GM23248 (cell line): Measurements from ENCODE around the gene PREP. TPM values are rescaled to one million over a fixed set of nuclear protein-coding genes. Genes with fewer than 3 reads are reported as not detected.

Experiments used
- DNase-seq: peaks from one replicate; pipeline ENCODE4 v3.0.0-alpha.2; 2015
- H2AFZ ChIP-seq: fragments of 200-600 bp; sonication (generic); 2 replicates; pipeline ENCODE4 v1.6.1; 2016; ENCODE audit warnings: antibody characterized with exemption
- H3F3A ChIP-seq: fragments of 200-600 bp; sonication (generic); 2 replicates; pipeline ENCODE4 v1.6.1; 2016; ENCODE audit warnings: mild to moderate bottlenecking, antibody characterized with exemption, mixed run types; ENCODE audit not compliant: insufficient read depth
- H3K27ac ChIP-seq: fragments of 200-600 bp; sonication (generic); 2 replicates; pipeline ENCODE4 v1.5.1; 2016; ENCODE audit warnings: mild to moderate bottlenecking
- H3K27me3 ChIP-seq: fragments of 200-600 bp; sonication (generic); replicated peaks from 2 replicates; pipeline ENCODE4 v1.6.1; 2016; ENCODE audit warnings: mild to moderate bottlenecking; ENCODE audit not compliant: insufficient read depth
- H3K36me3 ChIP-seq: fragments of 200-600 bp; sonication (generic); 2 replicates; pipeline ENCODE4 v1.6.1; 2016; ENCODE audit warnings: low read depth, mild to moderate bottlenecking
- H3K4me1 ChIP-seq: fragments of 200-600 bp; sonication (generic); 2 replicates; pipeline ENCODE4 v1.6.1; 2016; ENCODE audit warnings: mild to moderate bottlenecking; ENCODE audit not compliant: insufficient read depth
- H3K4me2 ChIP-seq: fragments of 200-600 bp; sonication (generic); one replicate; pipeline ENCODE4 v1.6.1; 2016; ENCODE audit warnings: mild to moderate bottlenecking; ENCODE audit not compliant: unreplicated experiment
- H3K4me3 ChIP-seq: fragments of 200-600 bp; sonication (generic); 2 replicates; pipeline ENCODE4 v1.5.1; 2016; ENCODE audit warnings: mild to moderate bottlenecking
- H3K79me2 ChIP-seq: fragments of 200-600 bp; sonication (generic); 2 replicates; pipeline ENCODE4 v1.6.1; 2016; ENCODE audit warnings: mild to moderate bottlenecking; ENCODE audit not compliant: insufficient read depth
- H3K9ac ChIP-seq: fragments of 200-600 bp; sonication (generic); 2 replicates; pipeline ENCODE4 v1.6.1; 2016; ENCODE audit warnings: mild to moderate bottlenecking
- H3K9me2 ChIP-seq: fragments of 200-600 bp; sonication (generic); 2 replicates; pipeline ENCODE4 v1.6.1; 2016; ENCODE audit warnings: mixed run types, mild to moderate bottlenecking, moderate library complexity; ENCODE audit not compliant: insufficient read depth
- H3K9me3 ChIP-seq: fragments of 200-600 bp; sonication (generic); one replicate; pipeline ENCODE4 v1.6.1; 2017; ENCODE audit warnings: low read depth
- H4K20me1 ChIP-seq: fragments of 200-600 bp; sonication (generic); 2 replicates; pipeline ENCODE4 v1.6.0; 2016; ENCODE audit not compliant: insufficient read depth
- EZH2 ChIP-seq: fragments of 200-600 bp; sonication (generic); IDR thresholded peaks from 2 replicates; pipeline ENCODE4 v1.6.1; 2018; ENCODE audit warnings: antibody characterized with exemption, mild to moderate bottlenecking; ENCODE audit not compliant: insufficient read depth, poor library complexity, severe bottlenecking
- EZH2phosphoT487 ChIP-seq: fragments of 200-600 bp; sonication (generic); IDR thresholded peaks from 2 replicates; pipeline ENCODE4 v1.6.1; 2018; ENCODE audit warnings: antibody characterized with exemption, moderate library complexity, mild to moderate bottlenecking, low read depth; ENCODE audit not compliant: insufficient read depth
- WGBS, 2 experiments: methylation state at CpG; one replicate each; pipeline ENCODE4 v1.1.6; 2015 to 2017; ENCODE audit warnings: low lambda C conversion rate in 2 of 2, low coverage in 1 of 2; ENCODE audit errors: missing lambda C conversion rate in 2 of 2; 5-methylcytosine and 5-hydroxymethylcytosine counted together
- in situ Hi-C: fragments of 300-500 bp; cut with MboI; formaldehyde crosslinking; loops from 2 replicates; pipeline ENCODE4 v1.15.0; 2020
- polyA plus RNA-seq: library from polyadenylated mRNA; unstranded; fragments of >200 nt; fragmentation: Nextera tagmentation; extraction: Ambion mirVana; gene quantifications from 2 replicates; pipeline ENCODE4 v1.2.1, GENCODE V29; 2016
- total RNA-seq: library from RNA; depleted of rRNA; stranded (reverse); fragments of >200 nt; shearing (Covaris generic); gene quantifications from 2 replicates; pipeline ENCODE4 v1.2.3, GENCODE V29; 2014

The PREP gene
- total and polyA plus RNA-seq, 2 experiments from 2014 or later: 18.9 to 37.9 TPM

GRCh38 chr6:105382496-105382895 is 20.4 kb downstream of the PREP start:
- H3K9me3 ChIP-seq: no peaks in the 10 kb centered on the region
- H3K27ac ChIP-seq: no peak overlapping the region
- H3F3A ChIP-seq: no peaks in the 10 kb centered on the region
- no peak overlapping the region for H3K4me3 ChIP-seq
- no peak overlapping the region for H3K4me2 ChIP-seq
- TF ChIP-seq EZH2phosphoT487 (no peak), EZH2 (no peak)
- H4K20me1 ChIP-seq: no peaks in the 10 kb centered on the region
- H3K4me1 ChIP-seq: no peaks in the 10 kb centered on the region
- no peaks in the 10 kb centered on the region for H3K27me3 ChIP-seq
- H3K36me3 ChIP-seq: no peaks in the 10 kb centered on the region
- H3K9me2 ChIP-seq: no peaks in the 10 kb centered on the region
- H3K79me2 ChIP-seq: peaks cover 90% of the 10 kb centered on the region
- no peak overlapping the region for H2AFZ ChIP-seq
- no peak overlapping the region for H3K9ac ChIP-seq
- DNase-seq: no peak
- in situ Hi-C loops: no loop called here
- 47 to 58% methylated on average over 2 of the region's 2 CpGs for WGBS, 2 experiments

GRCh38 chr6:105380634-105381033 is 22.2 kb downstream of the PREP start:
- no peaks in the 10 kb centered on the region for H3K4me1 ChIP-seq
- in situ Hi-C loops: no loop called here
- no peak overlapping the region for H3K4me3 ChIP-seq
- H3K27ac ChIP-seq: no peak overlapping the region
- H3F3A ChIP-seq: no peaks in the 10 kb centered on the region
- H3K27me3 ChIP-seq: no peaks in the 10 kb centered on the region
- no peak for DNase-seq
- no peak overlapping the region for H3K4me2 ChIP-seq
- WGBS, 2 experiments: 72 to 75% methylated on average over 2 of the region's 2 CpGs
- no peaks in the 10 kb centered on the region for H3K9me3 ChIP-seq
- H4K20me1 ChIP-seq: no peaks in the 10 kb centered on the region
- no peaks in the 10 kb centered on the region for H3K9me2 ChIP-seq
- peaks cover 82% of the 10 kb centered on the region for H3K79me2 ChIP-seq
- H2AFZ ChIP-seq: no peak overlapping the region
- TF ChIP-seq EZH2: no peak
- no peak for TF ChIP-seq EZH2phosphoT487
- H3K36me3 ChIP-seq: no peaks in the 10 kb centered on the region
- H3K9ac ChIP-seq: no peak overlapping the region

GRCh38 chr6:105375797-105376196 is 27.1 kb downstream of the PREP start:
- Histone ChIP-seq H2AFZ (no peak overlapping the region), H3K4me3 (no peak overlapping the region), H3K36me3 (peaks cover 11% of the 10 kb centered on the region; the same call in 1 of the 2 replicates), H3K27me3 (no peaks in the 10 kb centered on the region), H3F3A (peaks cover 16% of the 10 kb centered on the region), H3K4me2 (no peak overlapping the region), H4K20me1 (no peaks in the 10 kb centered on the region), H3K9me3 (no peaks in the 10 kb centered on the region), H3K79me2 (peaks cover 37% of the 10 kb centered on the region), H3K27ac (no peak overlapping the region), H3K9me2 (no peaks in the 10 kb centered on the region), H3K9ac (no peak overlapping the region), H3K4me1 (peaks cover 14% of the 10 kb centered on the region)
- TF ChIP-seq EZH2phosphoT487 (no peak), EZH2 (no peak)
- no peak for DNase-seq
- in situ Hi-C loops: no loop called here
- 97 to 99% methylated on average over 3 of the region's 3 CpGs for WGBS, 2 experiments

- Histone ChIP-seq H4K20me1 (no peaks in the 10 kb centered on the region), H3K27me3 (no peaks in the 10 kb centered on the region), H3K36me3 (peaks cover 11% of the 10 kb centered on the region; the same call in 1 of the 2 replicates), H2AFZ (no peak overlapping the region), H3F3A (peaks cover 16% of the 10 kb centered on the region), H3K79me2 (peaks cover 31% of the 10 kb centered on the region), H3K9me2 (no peaks in the 10 kb centered on the region), H3K9me3 (no peaks in the 10 kb centered on the region), H3K27ac (peak overlapping the region; percentile 55), H3K4me1 (peaks cover 14% of the 10 kb centered on the region), H3K4me3 (peak overlapping the region; percentile 52), H3K4me2 (peak overlapping the region; percentile 54), H3K9ac (0 out of 2 replicates have a peak overlapping the region, but pooled peaks have one; percentile 9)
- TF ChIP-seq EZH2phosphoT487: no peak
- TF ChIP-seq EZH2: no peak
- in situ Hi-C loops: loop anchor here (25.0 kb wide), 1 partner anchor 262 kb away; no protein-coding TSS in a partner anchor
- peak; percentile 75 for DNase-seq
- 36 to 40% methylated on average over 4 of the region's 4 CpGs for WGBS, 2 experiments
These were observed 28.9 kb downstream of the PREP start for GRCh38 chr6:105374010-105374420.

GRCh38 chr6:105373481-105373880 is 29.4 kb downstream of the PREP start:
- Histone ChIP-seq H2AFZ (no peak overlapping the region), H3K36me3 (peaks cover 13% of the 10 kb centered on the region; the same call in 1 of the 2 replicates), H3K9me2 (no peaks in the 10 kb centered on the region), H3K9me3 (no peaks in the 10 kb centered on the region), H3K27ac (peak overlapping the region; percentile 55), H3K79me2 (peaks cover 26% of the 10 kb centered on the region), H3K4me2 (peak overlapping the region; percentile 54), H4K20me1 (no peaks in the 10 kb centered on the region), H3K4me1 (peaks cover 14% of the 10 kb centered on the region), H3K4me3 (peak overlapping the region; percentile 52; the same call in 1 of the 2 replicates), H3K9ac (0 out of 2 replicates have a peak overlapping the region, but pooled peaks have one; percentile 9), H3K27me3 (no peaks in the 10 kb centered on the region), H3F3A (peaks cover 16% of the 10 kb centered on the region)
- in situ Hi-C loops: loop anchor here (25.0 kb wide), 1 partner anchor 261 kb away; no protein-coding TSS in a partner anchor
- WGBS, 2 experiments: 98 to 99% methylated on average over 6 of the region's 6 CpGs
- DNase-seq: no peak
- no peak for TF ChIP-seq EZH2
- no peak for TF ChIP-seq EZH2phosphoT487
